HG03196 (cell line): ENCODE measurements around the gene FJX1.
"Not testable (repeated sequence)": the region's sequence is repeated elsewhere in the genome, so short reads cannot be mapped to it uniquely, and the experiment has no call there.

Experiments used
- ATAC-seq: cut with Tn5 transposase; IDR thresholded peaks from one replicate; pipeline ENCODE4 v1.9.1; 2021; ENCODE audit not compliant: unreplicated experiment

Gene FJX1

DNA sequence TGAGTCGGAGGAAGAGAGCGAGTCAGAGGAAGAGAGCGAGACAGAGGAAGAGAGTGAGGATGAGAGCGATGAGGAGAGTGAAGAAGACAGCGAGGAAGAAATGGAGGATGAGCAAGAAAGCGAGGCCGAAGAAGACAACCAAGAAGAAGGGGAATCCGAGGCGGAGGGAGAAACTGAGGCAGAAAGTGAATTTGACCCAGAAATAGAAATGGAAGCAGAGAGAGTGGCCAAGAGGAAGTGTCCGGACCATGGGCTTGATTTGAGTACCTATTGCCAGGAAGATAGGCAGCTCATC, 45.1 kb downstream of the FJX1 start:
- no peak for ATAC-seq

DNA sequence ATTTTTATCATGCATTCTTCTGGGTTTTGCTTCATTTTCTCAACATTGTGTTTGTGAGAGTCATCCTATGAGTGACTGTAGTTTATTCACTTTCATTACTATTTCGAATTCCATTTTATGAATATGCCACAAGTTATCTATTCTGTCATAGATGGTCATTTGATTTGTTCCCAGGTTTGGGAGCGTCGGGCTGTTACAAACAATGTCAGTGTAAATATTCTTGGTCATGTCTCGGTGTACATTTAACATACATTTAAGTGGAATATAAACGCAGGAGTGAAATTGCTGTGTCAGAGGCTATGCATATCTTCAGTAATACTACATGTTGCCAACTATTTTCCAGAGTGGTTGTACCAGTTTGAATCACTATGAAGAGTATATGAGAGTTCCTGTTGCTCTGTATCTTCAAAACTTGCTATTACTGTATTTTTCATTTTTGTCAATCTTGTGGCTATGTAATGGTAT, 46.7 kb downstream of the FJX1 start:
- ATAC-seq, result no peak

DNA sequence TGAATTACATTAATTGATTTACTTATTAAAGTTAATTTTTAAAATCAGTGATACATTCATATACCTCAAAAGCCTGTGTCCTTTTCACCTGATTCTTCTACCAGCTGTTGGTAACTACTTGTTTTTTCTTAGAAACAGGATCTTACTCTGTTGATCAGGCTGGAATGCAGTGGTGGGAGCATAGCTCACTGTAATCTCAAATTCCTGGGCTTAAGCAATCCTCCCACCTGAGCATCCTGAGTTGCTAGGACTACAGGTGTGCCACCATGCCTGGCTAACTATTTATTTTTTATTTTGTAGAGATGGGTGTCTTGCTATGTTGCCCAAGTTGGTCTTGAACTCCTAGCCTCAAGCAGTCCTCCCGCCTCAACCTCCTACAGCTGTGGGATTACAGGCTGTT, 49.0 kb downstream of the FJX1 start:
- no peak for ATAC-seq

DNA sequence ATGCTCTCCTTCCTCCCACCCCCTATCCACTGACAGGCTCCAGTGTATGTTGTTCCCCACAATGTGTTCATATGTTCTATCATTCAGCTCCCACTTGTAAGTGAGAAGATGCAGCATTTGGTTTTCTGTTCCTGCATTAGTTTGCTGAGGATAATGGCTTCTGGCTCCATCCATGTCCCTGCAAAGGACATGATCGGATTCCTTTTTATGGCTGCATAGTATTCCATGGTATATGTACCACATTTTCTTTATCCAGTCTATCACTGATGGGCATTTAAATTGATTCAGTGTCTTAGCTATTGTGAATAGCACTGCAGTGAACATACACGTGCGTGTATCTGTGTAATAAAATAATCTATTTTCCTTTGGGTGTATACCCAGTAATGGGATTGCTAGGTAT, 50.1 kb downstream of the FJX1 start:
- not testable (repeated sequence) for ATAC-seq
